Adrenal gland (tissue), 5 donors: ENCODE results near the gene DIPK2B.

Experiments used
- CTCF ChIP-seq, 6 experiments: fragments of 450-650 bp in 4 of 6; fragments of 200-600 bp in 2 of 6; sonication (generic) in 1 of 6; IDR thresholded peaks; 1 replicate in 5 of 6; 2 replicates in 1 of 6; pipeline versions ENCODE4 v1.5.1 to v1.8.0; 2016 to 2021; ENCODE audit warnings: antibody characterized with exemption in 6 of 6, mild to moderate bottlenecking in 2 of 6, moderate library complexity in 1 of 6
- POLR2A ChIP-seq, 2 donors: fragments of 450-650 bp; IDR thresholded peaks; one replicate each; pipeline ENCODE4 v1.6.1; 2017; ENCODE audit warnings: antibody characterized with exemption in 2 of 2, mild to moderate bottlenecking in 2 of 2, moderate library complexity in 1 of 2
- donor health status: DM: no; HTN: no; CAD: no.

- no peak for TF ChIP-seq CTCF (IDR thresholded peaks at IDR 0.05)
- TF ChIP-seq POLR2A (IDR thresholded peaks at IDR 0.05): no peak
These were observed 35.0 kb downstream of the DIPK2B start for GRCh38 chrX:45165726-45166125.
